H1 (cell line): ENCODE results near the gene BBC3. TPM values are rescaled to one million over a fixed set of nuclear protein-coding genes. Genes with fewer than 3 reads are reported as not detected.

Experiments
- CTCF ChIA-PET: fragments of 300-600 bp; sonication (Branson Sonifier 250); formaldehyde crosslinking; loops from one replicate; lab custom pipeline; 2021; ENCODE audit not compliant: partially characterized antibody; lab: Charles Lee
- POLR2A ChIA-PET: fragments of 300-600 bp; sonication (Branson Sonifier 250); formaldehyde crosslinking; loops from one replicate; lab custom pipeline; 2021; ENCODE audit warnings: inconsistent platforms; ENCODE audit not compliant: partially characterized antibody; lab: Charles Lee
- DNase-seq, 2 experiments: peaks; one replicate each; pipeline versions ENCODE4 v3.0.0 to v3.0.0-alpha.2; 2010 to 2022; ENCODE audit warnings: low spot score in 2 of 2, low read depth in 1 of 2, mixed read lengths in 1 of 2
- FAIRE-seq: peaks from 2 replicates; lab custom pipeline; 2011; peaks lifted over from hg19 to GRCh38; lab: Jason Lieb, UNC
- H2AFZ ChIP-seq: 2 replicates; pipeline ENCODE4 v1.8.1; 2012; ENCODE audit warnings: low read length, inconsistent platforms
- H2AK5ac ChIP-seq: 2 replicates; pipeline ENCODE4 v1.6.1; 2013; ENCODE audit warnings: low read depth, low read length
- H2BK120ac ChIP-seq: replicated peaks from 2 replicates; pipeline ENCODE3; 2013; ENCODE audit warnings: low read depth, low read length, inconsistent platforms
- H2BK12ac ChIP-seq: 2 replicates; pipeline ENCODE4 v1.6.1; 2013; ENCODE audit warnings: low read depth, low read length
- H2BK15ac ChIP-seq: 2 replicates; pipeline ENCODE4 v1.6.1; 2013; ENCODE audit warnings: low read length
- H2BK20ac ChIP-seq: 2 replicates; pipeline ENCODE4 v1.6.1; 2013; ENCODE audit warnings: low read length
- H2BK5ac ChIP-seq: 2 replicates; pipeline ENCODE4 v1.6.1; 2013; ENCODE audit warnings: low read depth, low read length
- H3K14ac ChIP-seq: 2 replicates; pipeline ENCODE4 v1.6.1; 2013; ENCODE audit warnings: inconsistent platforms; ENCODE audit not compliant: insufficient read length
- H3K18ac ChIP-seq: 2 replicates; pipeline ENCODE4 v1.6.1; 2013; ENCODE audit warnings: low read length; ENCODE audit errors: extremely low read depth
- H3K23ac ChIP-seq: 2 replicates; pipeline ENCODE4 v1.6.1; 2013; ENCODE audit warnings: inconsistent platforms; ENCODE audit not compliant: insufficient read length
- H3K23me2 ChIP-seq: 2 replicates; pipeline ENCODE4 v1.6.1; 2013; ENCODE audit warnings: low read depth, low read length
- H3K27ac ChIP-seq: 2 replicates; pipeline ENCODE4 v1.6.1; 2011; ENCODE audit warnings: low read depth, low read length, inconsistent platforms
- H3K27me3 ChIP-seq, 4 experiments: replicated peaks in 1 of 4; 1 replicate in 1 of 4; 2 replicates in 3 of 4; pipeline versions ENCODE4 v1.6.1 to v1.8.1; 2011 to 2013; ENCODE audit warnings: low read length in 3 of 4, mild to moderate bottlenecking in 3 of 4, inconsistent platforms in 2 of 4, mixed read lengths in 2 of 4, moderate library complexity in 1 of 4; ENCODE audit not compliant: control insufficient read depth in 3 of 4, insufficient read depth in 3 of 4; ENCODE audit errors: extremely low read depth in 1 of 4
- H3K36me3 ChIP-seq, 4 experiments: 2 replicates each; pipeline versions ENCODE4 v1.6.1 to v1.8.1; 2011 to 2013; ENCODE audit warnings: mild to moderate bottlenecking in 4 of 4, low read length in 3 of 4, moderate library complexity in 2 of 4, control low read depth in 1 of 4, inconsistent platforms in 1 of 4; ENCODE audit not compliant: insufficient read depth in 4 of 4, control insufficient read depth in 2 of 4
- H3K4ac ChIP-seq: replicated peaks from 2 replicates; pipeline ENCODE3; 2013; ENCODE audit warnings: low read length, low read depth, mixed read lengths, inconsistent platforms; ENCODE audit not compliant: insufficient read length
- H3K4me1 ChIP-seq, 4 experiments: replicated peaks in 1 of 4; 1 replicate in 1 of 4; 2 replicates in 3 of 4; pipeline versions ENCODE4 v1.6.1 to v1.8.1; 2011 to 2013; ENCODE audit warnings: low read length in 3 of 4, inconsistent platforms in 2 of 4, mixed read lengths in 1 of 4; ENCODE audit not compliant: insufficient read depth in 4 of 4, control insufficient read depth in 3 of 4
- H3K4me2 ChIP-seq, 2 experiments: 2 replicates each; pipeline versions ENCODE4 v1.6.1 to v1.8.1; 2011 to 2013; ENCODE audit warnings: low read depth in 2 of 2, low read length in 2 of 2, control low read depth in 1 of 2, inconsistent platforms in 1 of 2, mild to moderate bottlenecking in 1 of 2; ENCODE audit not compliant: insufficient read depth in 1 of 2
- H3K4me3 ChIP-seq, 4 experiments: fragments of 200-600, 300-600 bp in 1 of 4; sonication (generic), shearing (Covaris generic), sonication (Bioruptor Twin) in 1 of 4; 2 replicates each; pipeline versions ENCODE4 v1.5.1 to v1.8.1; 2011 to 2016; ENCODE audit warnings: low read length in 4 of 4, low read depth in 3 of 4, control low read depth in 2 of 4, inconsistent platforms in 2 of 4, mild to moderate bottlenecking in 2 of 4, mixed read lengths in 1 of 4, moderate library complexity in 1 of 4; ENCODE audit not compliant: insufficient read depth in 2 of 4; ENCODE audit errors: extremely low read depth in 1 of 4
- H3K56ac ChIP-seq: replicated peaks from 2 replicates; pipeline ENCODE3; 2013; ENCODE audit warnings: low read depth, mild to moderate bottlenecking, mixed read lengths, low read length, inconsistent platforms; ENCODE audit not compliant: insufficient read length
- H3K79me1 ChIP-seq: 2 replicates; pipeline ENCODE4 v1.6.1; 2013; ENCODE audit warnings: low read depth, low read length, control low read depth
- H3K79me2 ChIP-seq, 2 experiments: 2 replicates each; pipeline versions ENCODE4 v1.6.1 to v1.8.1; 2012 to 2013; ENCODE audit warnings: low read length in 2 of 2, mild to moderate bottlenecking in 2 of 2, inconsistent platforms in 1 of 2; ENCODE audit not compliant: insufficient read depth in 2 of 2, control insufficient read depth in 1 of 2
- H3K9ac ChIP-seq, 4 experiments: replicated peaks in 1 of 4; 1 replicate in 1 of 4; 2 replicates in 3 of 4; pipeline versions ENCODE4 v1.6.1 to v1.8.1; 2011 to 2013; ENCODE audit warnings: low read depth in 3 of 4, low read length in 3 of 4, control low read depth in 2 of 4, mild to moderate bottlenecking in 2 of 4, moderate library complexity in 2 of 4, inconsistent platforms in 1 of 4; ENCODE audit errors: extremely low read depth in 1 of 4
- H3K9me3 ChIP-seq, 2 experiments: 2 replicates each; pipeline versions ENCODE4 v1.6.1 to v1.8.1; 2012 to 2013; ENCODE audit warnings: mild to moderate bottlenecking in 2 of 2, moderate library complexity in 2 of 2, control low read depth in 1 of 2, inconsistent platforms in 1 of 2, low read depth in 1 of 2, low read length in 1 of 2, mixed read lengths in 1 of 2; ENCODE audit not compliant: insufficient read depth in 2 of 2
- H4K20me1 ChIP-seq, 2 experiments: replicated peaks in 1 of 2; 2 replicates each; pipeline versions ENCODE3 to v1.8.1; 2011 to 2013; ENCODE audit warnings: inconsistent platforms in 2 of 2, low read length in 2 of 2, mild to moderate bottlenecking in 1 of 2; ENCODE audit not compliant: insufficient read depth in 2 of 2, control insufficient read depth in 1 of 2
- H4K5ac ChIP-seq: 2 replicates; pipeline ENCODE4 v1.6.1; 2013; ENCODE audit warnings: low read length, low read depth, mixed read lengths, inconsistent platforms; ENCODE audit not compliant: insufficient read length
- H4K8ac ChIP-seq: 2 replicates; pipeline ENCODE4 v1.8.0; 2013; ENCODE audit warnings: mild to moderate bottlenecking, moderate library complexity, low read length, inconsistent platforms; ENCODE audit not compliant: insufficient read depth; ENCODE audit errors: extremely low read depth
- H4K91ac ChIP-seq: replicated peaks from 2 replicates; pipeline ENCODE3; 2013; ENCODE audit warnings: low read length, mixed read lengths, inconsistent platforms; ENCODE audit not compliant: insufficient read length
- CBX8 ChIP-seq: fragments of 300-800, 300-1000 bp; sonication (generic); IDR thresholded peaks from 2 replicates; pipeline ENCODE4 v1.7.1; 2016; ENCODE audit warnings: low read depth, low read length, borderline replicate concordance
- RBBP5 ChIP-seq: IDR thresholded peaks from 2 replicates; pipeline ENCODE4 v1.7.1; 2012; ENCODE audit warnings: low read depth, mild to moderate bottlenecking, inconsistent platforms, low read length, moderate library complexity, borderline replicate concordance
- SAP30 ChIP-seq: fragments of 300-600 bp; sonication (generic); IDR thresholded peaks from 2 replicates; pipeline ENCODE4 v1.7.1; 2012; ENCODE audit warnings: low read length, moderate library complexity, mild to moderate bottlenecking, inconsistent platforms; ENCODE audit not compliant: insufficient read depth, insufficient replicate concordance
- SP1 ChIP-seq: IDR thresholded peaks from 2 replicates; pipeline ENCODE4 v1.6.1; 2011; ENCODE audit warnings: low read depth, low read length
- SP2 ChIP-seq: IDR thresholded peaks from 2 replicates; pipeline ENCODE4 v1.6.1; 2012; ENCODE audit warnings: mild to moderate bottlenecking, low read length, inconsistent platforms
- TBP ChIP-seq: IDR thresholded peaks from 2 replicates; pipeline ENCODE4 v1.6.1; 2011; ENCODE audit warnings: low read depth, low read length, improper control_type of control experiment
- ZNF274 ChIP-seq: IDR thresholded peaks from 2 replicates; pipeline ENCODE4 v1.7.0; 2012; ENCODE audit warnings: low read length, borderline replicate concordance; ENCODE audit errors: extremely low read depth
- WGBS, 2 experiments: shearing (Covaris generic) in 1 of 2; methylation state at CpG; one replicate each; pipeline versions ENCODE4 v1.1.6 to v1.1.7; 2013 to 2015; ENCODE audit warnings: low lambda C conversion rate in 2 of 2, mixed read lengths in 2 of 2, inconsistent platforms in 1 of 2, low coverage in 1 of 2, missing lambda C conversion rate in 1 of 2; ENCODE audit not compliant: insufficient replicate concordance in 2 of 2, insufficient coverage in 1 of 2, insufficient read length in 1 of 2; ENCODE audit errors: extremely low coverage in 1 of 2, missing lambda C conversion rate in 1 of 2; 5-methylcytosine and 5-hydroxymethylcytosine counted together
- polyA plus RNA-seq, 7 experiments: library from polyadenylated mRNA; depleted of rRNA in 3 of 7; stranded (reverse) in 5 of 7; unstranded in 2 of 7; fragments of >200 nt in 5 of 7; fragments of 200-250 nt in 2 of 7; gene quantifications; 1 replicate in 5 of 7; 2 replicates in 1 of 7; 4 replicates in 1 of 7; pipeline versions ENCODE4 v1.2.1 to v1.2.3, GENCODE V29; 2011 to 2013; ENCODE audit warnings: missing spikeins in 2 of 7, mixed read lengths in 2 of 7
- total RNA-seq: library from RNA; stranded (reverse); fragmentation: NEBNext Ultra II Directional; extraction: Animal tissue kit (Norgen Biotek cat#: 25700); gene quantifications from 2 replicates; pipeline ENCODE4 v1.2.1, GENCODE V29; 2021
- TF ChIP-seq, protein P1 (sequence below), 3 experiments: IDR thresholded peaks; 1 replicate in 2 of 3; 2 replicates in 1 of 3; pipeline versions ENCODE4 v1.5.1 to v1.6.1; 2011; ENCODE audit warnings: low read length in 3 of 3, mild to moderate bottlenecking in 3 of 3, inconsistent platforms in 2 of 3, low read depth in 1 of 3, moderate library complexity in 1 of 3; ENCODE audit not compliant: insufficient read depth in 1 of 3; ENCODE audit errors: control extremely low read depth in 1 of 3

BBC3 gene
- total and polyA plus RNA-seq, 2 of the 8 experiments (the other 6 are each of a cell fraction or from before 2014, with no cell fraction given): 13.2 to 21.6 TPM

- FAIRE-seq (no peak), DNase-seq (no peak)
- peaks cover 3 to 16% of the 10 kb centered on the region in 2 experiments for H4K20me1 ChIP-seq
- no peak for TF ChIP-seq CBX8
- no peak for TF ChIP-seq SP2
- no peak for TF ChIP-seq RBBP5
- no peak for TF ChIP-seq SAP30
- TF ChIP-seq, protein P1, sequence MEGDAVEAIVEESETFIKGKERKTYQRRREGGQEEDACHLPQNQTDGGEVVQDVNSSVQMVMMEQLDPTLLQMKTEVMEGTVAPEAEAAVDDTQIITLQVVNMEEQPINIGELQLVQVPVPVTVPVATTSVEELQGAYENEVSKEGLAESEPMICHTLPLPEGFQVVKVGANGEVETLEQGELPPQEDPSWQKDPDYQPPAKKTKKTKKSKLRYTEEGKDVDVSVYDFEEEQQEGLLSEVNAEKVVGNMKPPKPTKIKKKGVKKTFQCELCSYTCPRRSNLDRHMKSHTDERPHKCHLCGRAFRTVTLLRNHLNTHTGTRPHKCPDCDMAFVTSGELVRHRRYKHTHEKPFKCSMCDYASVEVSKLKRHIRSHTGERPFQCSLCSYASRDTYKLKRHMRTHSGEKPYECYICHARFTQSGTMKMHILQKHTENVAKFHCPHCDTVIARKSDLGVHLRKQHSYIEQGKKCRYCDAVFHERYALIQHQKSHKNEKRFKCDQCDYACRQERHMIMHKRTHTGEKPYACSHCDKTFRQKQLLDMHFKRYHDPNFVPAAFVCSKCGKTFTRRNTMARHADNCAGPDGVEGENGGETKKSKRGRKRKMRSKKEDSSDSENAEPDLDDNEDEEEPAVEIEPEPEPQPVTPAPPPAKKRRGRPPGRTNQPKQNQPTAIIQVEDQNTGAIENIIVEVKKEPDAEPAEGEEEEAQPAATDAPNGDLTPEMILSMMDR (IDR thresholded peaks at IDR 0.05; ENCODE audit: control extremely low read depth in 1 of 3, insufficient read depth in 1 of 3, low read depth in 1 of 3, low read length in 3 of 3): no peak
- TF ChIP-seq ZNF274: no peak
- no peak for TF ChIP-seq TBP
- no peak for TF ChIP-seq SP1
Observed at GRCh38 chr19:47264629-47265028, 33.6 kb upstream of the BBC3 start.

More at GRCh38 chr19:47264629-47265028, 33.6 kb upstream of the BBC3 start:
- H4K91ac ChIP-seq: no peak overlapping the region
- peaks cover 10 to 43% (median 29%) of the 10 kb centered on the region in 4 experiments; a peak in 7 of 8 replicates for H3K36me3 ChIP-seq
- no peak overlapping the region for H2BK5ac ChIP-seq
- WGBS, 2 experiments: 96% methylated on average over 30 of the region's 30 CpGs; no CpG with 5 or more reads in 1 of the 2 experiments
- no peak overlapping the region for H2BK15ac ChIP-seq
- H3K4ac ChIP-seq: no peak overlapping the region
- no peaks in the 10 kb centered on the region for H3K9me3 ChIP-seq
- no peaks in the 10 kb centered on the region; the same call in 1 of the 2 replicates for H3K79me1 ChIP-seq
- no peaks in the 10 kb centered on the region for H3K4me1 ChIP-seq
- POLR2A ChIA-PET: no interaction called here
- H2BK120ac ChIP-seq: no peak overlapping the region
- no peak overlapping the region for H4K8ac ChIP-seq
- H3K18ac ChIP-seq: no peak overlapping the region
- no peak overlapping the region for H4K5ac ChIP-seq
- no peak overlapping the region for H3K4me3 ChIP-seq
- no peak overlapping the region for H3K23ac ChIP-seq
- no peak overlapping the region for H3K56ac ChIP-seq
- no peak overlapping the region for H3K14ac ChIP-seq
- CTCF ChIA-PET: interaction anchor here (3.9 kb wide), 1 partner anchor 54 kb away, joined by 14 read pairs; no protein-coding TSS in a partner anchor
- no peak overlapping the region for H2BK12ac ChIP-seq
- no peak overlapping the region for H3K9ac ChIP-seq
- no peak overlapping the region for H2AFZ ChIP-seq
- no peaks in the 10 kb centered on the region for H3K27me3 ChIP-seq
- no peaks in the 10 kb centered on the region for H3K23me2 ChIP-seq
- H3K79me2 ChIP-seq: no peaks in the 10 kb centered on the region; a peak in 1 of 4 replicates
- no peak overlapping the region for H3K27ac ChIP-seq
- H3K4me2 ChIP-seq: no peak overlapping the region
- no peak overlapping the region for H2AK5ac ChIP-seq
- no peak overlapping the region for H2BK20ac ChIP-seq
